Mesenchymal stem cell (in vitro differentiated cells and primary cell): ENCODE measurements around the gene SLC5A10.
"Not testable (repeated sequence)": the region's sequence is repeated elsewhere in the genome, so short reads cannot be mapped to it uniquely, and the experiment has no call there.

Source experiments
- DNase-seq: peaks from one replicate; pipeline ENCODE4 v3.0.0-alpha.2; 2013
- H2AFZ ChIP-seq: one replicate; pipeline ENCODE4 v1.6.1; 2013; ENCODE audit warnings: low read depth, mild to moderate bottlenecking, control low read depth, inconsistent platforms, low read length, moderate library complexity
- H2AK5ac ChIP-seq: 2 replicates; pipeline ENCODE4 v1.6.1; 2013; ENCODE audit warnings: low read length, moderate library complexity, mild to moderate bottlenecking, inconsistent platforms; ENCODE audit not compliant: severe bottlenecking
- H2BK120ac ChIP-seq: one replicate; pipeline ENCODE4 v1.6.1; 2013; ENCODE audit warnings: low read depth, mild to moderate bottlenecking, inconsistent platforms, low read length, moderate library complexity
- H2BK12ac ChIP-seq, 2 experiments: one replicate each; pipeline ENCODE4 v1.6.1; 2013; ENCODE audit warnings: inconsistent platforms in 2 of 2, low read length in 2 of 2, mild to moderate bottlenecking in 2 of 2, moderate library complexity in 2 of 2, control low read depth in 1 of 2
- H2BK15ac ChIP-seq: one replicate; pipeline ENCODE4 v1.6.1; 2013; ENCODE audit warnings: mild to moderate bottlenecking, low read depth, inconsistent platforms; ENCODE audit not compliant: poor library complexity, severe bottlenecking
- H2BK5ac ChIP-seq: 2 replicates; pipeline ENCODE4 v1.6.1; 2013; ENCODE audit warnings: low read depth, mild to moderate bottlenecking, low read length, control low read depth, inconsistent platforms; ENCODE audit not compliant: poor library complexity, severe bottlenecking
- H3K14ac ChIP-seq, 2 experiments: one replicate each; pipeline ENCODE4 v1.6.1; 2013; ENCODE audit warnings: inconsistent platforms in 2 of 2, low read length in 2 of 2, control low read depth in 1 of 2, mild to moderate bottlenecking in 1 of 2, moderate library complexity in 1 of 2
- H3K18ac ChIP-seq, 2 experiments: one replicate each; pipeline ENCODE4 v1.6.1; 2013; ENCODE audit warnings: inconsistent platforms in 2 of 2, low read length in 2 of 2, control low read depth in 1 of 2, low read depth in 1 of 2, mild to moderate bottlenecking in 1 of 2
- H3K23ac ChIP-seq, 2 experiments: one replicate each; pipeline ENCODE4 v1.6.1; 2013; ENCODE audit warnings: inconsistent platforms in 2 of 2, low read length in 2 of 2, mild to moderate bottlenecking in 2 of 2, moderate library complexity in 2 of 2, control low read depth in 1 of 2
- H3K27ac ChIP-seq: 2 replicates; pipeline ENCODE4 v1.5.1; 2013; ENCODE audit warnings: mild to moderate bottlenecking, moderate library complexity, low read length, control low read depth, inconsistent platforms; ENCODE audit not compliant: poor library complexity, severe bottlenecking
- H3K27me3 ChIP-seq, 2 experiments: 2 replicates each; pipeline versions ENCODE4 v1.6.1 to v1.7.0; 2013; ENCODE audit warnings: low read length in 2 of 2, mild to moderate bottlenecking in 2 of 2, moderate library complexity in 2 of 2, control low read depth in 1 of 2, inconsistent platforms in 1 of 2; ENCODE audit not compliant: control insufficient read depth in 1 of 2, insufficient read depth in 1 of 2
- H3K36me3 ChIP-seq, 2 experiments: 2 replicates each; pipeline versions ENCODE4 v1.6.1 to v1.7.0; 2013; ENCODE audit warnings: low read length in 2 of 2, control low read depth in 1 of 2, inconsistent platforms in 1 of 2, low read depth in 1 of 2, mild to moderate bottlenecking in 1 of 2; ENCODE audit not compliant: insufficient read depth in 2 of 2, control insufficient read depth in 1 of 2
- H3K4ac ChIP-seq, 2 experiments: one replicate each; pipeline ENCODE4 v1.6.1; 2013; ENCODE audit warnings: inconsistent platforms in 2 of 2, low read length in 2 of 2, mild to moderate bottlenecking in 2 of 2, moderate library complexity in 2 of 2, control low read depth in 1 of 2, low read depth in 1 of 2
- H3K4me1 ChIP-seq: 2 replicates; pipeline ENCODE4 v1.6.1; 2013; ENCODE audit warnings: low read depth, low read length, control low read depth; ENCODE audit not compliant: control insufficient read depth, insufficient read depth
- H3K4me2 ChIP-seq: 2 replicates; pipeline ENCODE4 v1.6.1; 2013; ENCODE audit warnings: low read length, mild to moderate bottlenecking, inconsistent platforms; ENCODE audit not compliant: poor library complexity, severe bottlenecking
- H3K4me3 ChIP-seq, 2 experiments: 2 replicates each; pipeline versions ENCODE4 v1.5.1 to v1.7.0; 2013; ENCODE audit warnings: low read length in 2 of 2, mild to moderate bottlenecking in 2 of 2, control low read depth in 1 of 2, low read depth in 1 of 2; ENCODE audit not compliant: insufficient read depth in 1 of 2
- H3K79me1 ChIP-seq: replicated peaks from 2 replicates; pipeline ENCODE4 v1.6.1; 2013; ENCODE audit warnings: mild to moderate bottlenecking, control low read depth, low read length, inconsistent platforms; ENCODE audit not compliant: poor library complexity, severe bottlenecking
- H3K9ac ChIP-seq: 2 replicates; pipeline ENCODE4 v1.7.0; 2013; ENCODE audit warnings: mild to moderate bottlenecking, low read length, moderate library complexity
- H3K9me3 ChIP-seq: 2 replicates; pipeline ENCODE4 v1.7.0; 2013; ENCODE audit warnings: mild to moderate bottlenecking, low read length; ENCODE audit not compliant: control insufficient read depth
- H4K8ac ChIP-seq: one replicate; pipeline ENCODE4 v1.6.1; 2013; ENCODE audit warnings: inconsistent platforms, mild to moderate bottlenecking, low read length, moderate library complexity
- H4K91ac ChIP-seq: one replicate; pipeline ENCODE4 v1.6.1; 2013; ENCODE audit warnings: mild to moderate bottlenecking, low read length, inconsistent platforms
- WGBS: methylation state at CpG from one replicate; pipeline ENCODE4 v1.1.7; 2013; ENCODE audit warnings: mixed read lengths; 5-methylcytosine and 5-hydroxymethylcytosine counted together

The SLC5A10 gene

DNA sequence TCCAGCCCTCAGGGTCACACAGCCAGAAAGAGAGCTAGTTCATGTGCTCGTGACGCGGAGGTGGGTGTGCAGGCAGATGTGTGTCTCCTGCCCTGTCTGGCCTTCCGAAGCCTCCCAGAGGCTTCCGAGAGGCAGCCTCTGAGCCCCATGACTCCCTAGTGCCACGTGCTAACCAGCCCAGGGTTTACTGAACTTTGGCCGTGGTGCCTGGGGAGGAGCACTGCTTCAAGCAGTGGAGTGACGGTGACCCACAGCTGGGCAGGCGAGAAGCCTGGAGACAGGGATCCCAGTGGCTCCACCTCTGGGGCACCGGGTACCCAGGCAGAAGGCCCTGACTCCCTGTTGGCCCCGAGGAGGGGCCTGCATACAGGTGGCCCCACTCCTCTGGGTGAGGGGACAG is 76.7 kb downstream of the SLC5A10 start:
- H3K79me1 ChIP-seq, H4K91ac ChIP-seq, H2BK15ac ChIP-seq, H3K23ac ChIP-seq, H3K9me3 ChIP-seq, H3K4me2 ChIP-seq, H2BK5ac ChIP-seq, H2BK12ac ChIP-seq, H3K9ac ChIP-seq, H3K4me1 ChIP-seq, H2AK5ac ChIP-seq, H3K27ac ChIP-seq, H3K18ac ChIP-seq, H4K8ac ChIP-seq, H3K27me3 ChIP-seq, H2AFZ ChIP-seq, H3K4me3 ChIP-seq, DNase-seq, H2BK120ac ChIP-seq, H3K4ac ChIP-seq, H3K14ac ChIP-seq, H3K36me3 ChIP-seq: not testable (repeated sequence)
- WGBS = no CpG with 5 or more reads among the region's 11 CpGs

DNA sequence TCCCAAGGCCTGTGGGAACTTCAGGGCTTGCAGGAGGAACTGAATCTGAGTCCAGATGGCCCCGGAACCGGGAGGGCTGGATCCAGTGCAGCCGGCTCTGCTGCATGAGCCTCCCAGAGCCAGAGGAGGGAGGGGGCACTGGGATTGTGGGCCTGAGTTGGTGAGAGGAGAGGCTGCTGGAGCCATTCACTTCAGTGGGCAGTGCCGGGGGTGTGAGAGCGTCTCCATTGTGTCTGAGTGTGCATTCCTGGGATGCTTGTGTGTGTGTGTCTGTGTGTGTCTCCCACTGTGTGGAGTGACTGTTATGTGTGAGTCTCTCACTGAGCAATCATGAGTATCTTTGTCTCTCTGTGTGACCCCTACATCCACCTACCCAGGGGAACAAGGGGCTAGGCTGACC is 77.8 kb downstream of the SLC5A10 start:
- not testable (repeated sequence) for H2BK120ac ChIP-seq, H2BK15ac ChIP-seq, H3K27me3 ChIP-seq, H2AFZ ChIP-seq, H3K9ac ChIP-seq, H2BK12ac ChIP-seq, H4K91ac ChIP-seq, H3K23ac ChIP-seq, H3K4me1 ChIP-seq, H3K79me1 ChIP-seq, H3K18ac ChIP-seq, H2BK5ac ChIP-seq, H3K4ac ChIP-seq, H2AK5ac ChIP-seq, H3K36me3 ChIP-seq, H3K4me3 ChIP-seq, DNase-seq, H3K14ac ChIP-seq, H4K8ac ChIP-seq, H3K27ac ChIP-seq, H3K9me3 ChIP-seq, H3K4me2 ChIP-seq
- WGBS = no CpG with 5 or more reads among the region's 5 CpGs

GRCh38 chr17:19030771-19031449 is 78.9 kb downstream of the SLC5A10 start:
- not testable (repeated sequence) for H2BK5ac ChIP-seq, H3K4me1 ChIP-seq, H3K27ac ChIP-seq, H3K4me3 ChIP-seq, H2BK120ac ChIP-seq, H4K91ac ChIP-seq, H3K4ac ChIP-seq, H3K9ac ChIP-seq, H3K14ac ChIP-seq, DNase-seq, H3K23ac ChIP-seq, H4K8ac ChIP-seq, H2BK15ac ChIP-seq, H2AFZ ChIP-seq, H2AK5ac ChIP-seq, H3K27me3 ChIP-seq, H3K9me3 ChIP-seq, H3K79me1 ChIP-seq, H3K4me2 ChIP-seq, H3K18ac ChIP-seq, H2BK12ac ChIP-seq, H3K36me3 ChIP-seq
- no CpG with 5 or more reads among the region's 5 CpGs for WGBS

DNA sequence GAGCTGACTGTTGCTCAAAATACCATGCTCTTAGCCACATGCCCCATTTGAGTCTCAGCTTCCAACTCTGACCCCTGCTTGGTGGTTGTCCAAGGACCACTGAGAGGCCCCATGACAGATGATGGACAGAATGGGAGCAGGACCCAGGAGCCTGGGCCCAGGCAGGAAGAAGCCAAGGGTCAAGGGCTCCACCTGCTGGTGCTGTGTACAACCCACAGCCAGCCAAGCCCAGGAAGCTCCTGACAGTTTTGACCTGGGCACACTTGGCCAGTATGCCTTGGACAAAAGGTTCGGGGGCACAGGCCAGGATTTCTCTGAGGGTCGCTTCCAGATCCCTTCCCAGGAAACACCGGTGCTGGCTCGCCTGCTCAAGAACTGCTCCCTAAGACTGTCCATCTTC is 79.8 kb downstream of the SLC5A10 start:
- H3K36me3 ChIP-seq, H3K9me3 ChIP-seq, H3K9ac ChIP-seq, DNase-seq, H2BK12ac ChIP-seq, H3K18ac ChIP-seq, H3K4me3 ChIP-seq, H3K4me1 ChIP-seq, H2BK15ac ChIP-seq, H3K4ac ChIP-seq, H2AK5ac ChIP-seq, H2AFZ ChIP-seq, H3K4me2 ChIP-seq, H4K91ac ChIP-seq, H2BK5ac ChIP-seq, H4K8ac ChIP-seq, H3K27me3 ChIP-seq, H3K14ac ChIP-seq, H2BK120ac ChIP-seq, H3K23ac ChIP-seq, H3K79me1 ChIP-seq, H3K27ac ChIP-seq: not testable (repeated sequence)
- WGBS = no CpG with 5 or more reads among the region's 4 CpGs
